Globus pallidus (tissue), 1 donor: ENCODE results near the gene FOXC2.
"Not testable (repeated sequence)": the region's sequence is repeated elsewhere in the genome, so short reads cannot be mapped to it uniquely, and the experiment has no call there.

ENCODE experiments used
- DNase-seq: peaks from one replicate; pipeline ENCODE4 v3.0.0-alpha.2; 2015; ENCODE audit warnings: low spot score

FOXC2 gene

GRCh38 chr16:86573646-86574508, 7.2 kb downstream of the FOXC2 start:
- no peak for DNase-seq

GRCh38 chr16:86574646-86575045, 8.0 kb downstream of the FOXC2 start:
- no peak for DNase-seq

DNA sequence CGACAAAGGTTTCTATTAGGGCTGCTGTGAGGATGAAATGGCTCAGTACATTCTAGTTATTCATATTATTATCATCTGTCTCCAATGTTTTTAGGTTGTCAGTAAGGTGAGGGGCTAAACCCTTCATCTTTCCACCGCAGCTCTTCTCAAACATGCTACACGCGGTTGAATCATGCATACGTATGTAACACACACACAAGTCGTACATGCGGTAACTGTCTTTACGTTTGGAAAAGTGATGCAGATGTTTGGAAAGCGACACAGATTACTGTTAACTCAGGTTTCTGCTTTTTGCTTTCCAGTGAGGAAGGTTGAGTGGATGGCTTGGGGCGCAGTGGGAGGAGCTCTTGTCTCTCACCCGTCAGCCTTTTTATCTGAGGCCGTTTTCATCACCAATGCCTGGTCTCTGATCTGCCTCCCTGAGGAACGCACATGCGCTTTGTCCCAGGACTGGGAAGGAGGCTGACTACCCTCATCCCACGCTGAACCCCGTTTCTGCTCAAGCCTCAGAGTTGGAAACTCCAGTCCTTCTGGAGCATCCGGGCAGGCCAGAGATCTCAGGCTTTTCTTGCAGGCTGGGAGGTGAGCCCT, 8.6 kb downstream of the FOXC2 start:
- DNase-seq = no peak

DNA sequence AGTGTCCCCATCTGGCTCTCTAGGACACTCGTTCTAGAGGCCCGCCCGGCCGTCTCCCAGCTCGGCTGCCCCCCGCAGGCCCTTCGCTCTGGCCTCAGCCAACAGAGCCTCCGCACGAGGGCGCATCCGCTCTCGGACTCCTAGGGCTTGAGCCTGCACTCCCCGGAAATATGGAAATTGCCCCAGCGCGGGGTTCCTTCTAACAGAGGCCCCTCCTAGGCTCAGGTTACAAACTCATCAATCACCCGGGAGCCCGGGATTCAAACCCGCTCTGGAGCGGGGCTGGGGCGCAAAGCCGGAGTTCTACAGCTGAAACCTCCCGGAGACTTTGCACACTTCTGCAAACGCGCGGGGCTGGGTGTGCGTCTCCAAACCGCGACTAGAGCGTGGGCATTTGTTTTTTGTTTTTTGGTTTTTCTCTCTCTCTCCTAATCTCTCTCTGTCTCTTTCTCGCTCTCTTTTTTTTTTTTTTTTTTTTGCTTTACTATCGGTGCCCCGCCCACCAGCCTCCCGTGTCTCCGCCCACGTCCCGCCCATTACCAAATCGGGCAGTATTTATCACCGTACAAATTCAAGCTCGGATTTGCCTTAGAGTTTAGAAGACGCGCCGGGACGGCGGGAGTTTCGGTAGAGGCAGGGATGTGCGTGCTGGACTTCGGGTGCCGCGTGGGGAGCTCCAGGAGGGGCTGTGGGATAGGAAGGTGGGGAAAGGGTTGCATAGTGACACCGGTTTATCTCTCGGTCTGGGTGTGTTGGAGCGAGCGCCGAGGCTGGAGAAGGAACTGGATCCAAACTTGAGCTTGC, 9.3 kb downstream of the FOXC2 start:
- no peak for DNase-seq

DNA sequence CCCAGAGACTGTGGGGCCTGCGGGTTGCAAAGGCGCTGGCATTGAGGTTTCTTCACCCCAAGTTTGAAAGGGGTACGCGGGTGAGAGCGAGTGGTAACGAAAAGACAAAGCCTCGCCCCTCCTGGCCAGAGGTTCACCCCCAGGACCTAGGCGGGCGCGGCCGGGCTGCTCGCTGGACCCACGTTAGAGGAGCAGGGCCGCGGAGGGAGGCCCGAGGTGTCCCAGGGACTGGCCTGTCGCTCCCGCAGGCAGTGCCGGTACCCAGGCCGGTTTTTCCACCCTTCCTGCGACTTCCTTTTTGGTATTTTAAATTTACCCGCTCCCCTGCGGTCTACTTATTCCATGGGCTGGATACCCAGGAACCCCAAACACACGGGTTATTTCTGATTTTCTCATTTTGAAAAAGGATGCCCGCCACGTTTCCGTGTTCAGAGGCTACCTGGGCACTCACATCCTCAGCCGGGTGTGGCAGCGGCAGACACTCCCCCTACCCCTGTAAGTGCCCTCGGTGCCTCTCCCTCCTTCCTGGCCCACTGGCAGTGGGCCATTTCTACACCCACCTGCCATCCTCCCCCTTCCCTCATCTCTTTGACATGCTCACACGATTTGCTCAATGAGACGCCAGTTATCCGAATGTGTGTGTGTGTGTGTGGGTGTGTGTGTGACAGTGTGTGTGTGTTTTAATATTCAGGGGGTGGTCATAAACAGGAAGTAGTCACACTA, 10.1 kb downstream of the FOXC2 start:
- no peak for DNase-seq

GRCh38 chr16:86577314-86577971, 10.8 kb downstream of the FOXC2 start:
- no peak for DNase-seq

DNA sequence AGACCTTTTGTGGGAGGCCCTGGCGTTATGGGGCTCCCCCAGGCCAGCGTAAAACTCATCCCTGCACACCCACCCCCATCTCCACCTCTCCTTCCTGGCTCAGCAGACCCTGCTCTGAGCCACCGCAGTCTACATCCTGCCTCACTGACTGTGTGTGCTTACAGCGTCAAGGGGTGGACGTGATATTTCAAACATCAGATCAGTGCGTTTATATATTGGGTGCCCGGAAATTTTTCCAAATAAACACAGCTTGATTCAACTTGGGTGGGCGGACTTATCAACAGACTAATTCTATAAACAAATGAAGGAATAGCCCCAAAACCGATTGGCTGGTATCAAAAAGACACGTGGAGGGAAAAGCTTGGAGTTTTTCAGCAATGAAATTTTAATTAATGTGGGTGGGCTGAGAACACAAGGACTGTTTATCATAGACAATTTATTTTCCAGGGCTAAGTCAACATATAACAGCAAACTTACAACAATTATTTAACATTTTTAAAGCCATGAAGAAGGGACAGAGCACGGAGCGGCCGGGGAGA, 11.5 kb downstream of the FOXC2 start, which contains the start of gene FOXL1:
Gene FOXL1 (plus strand): TSS at position 489 of the 539 bp plus-strand sequence. CDS start 175 bp downstream, outside the sequence.
- DNase-seq = no peak

DNA sequence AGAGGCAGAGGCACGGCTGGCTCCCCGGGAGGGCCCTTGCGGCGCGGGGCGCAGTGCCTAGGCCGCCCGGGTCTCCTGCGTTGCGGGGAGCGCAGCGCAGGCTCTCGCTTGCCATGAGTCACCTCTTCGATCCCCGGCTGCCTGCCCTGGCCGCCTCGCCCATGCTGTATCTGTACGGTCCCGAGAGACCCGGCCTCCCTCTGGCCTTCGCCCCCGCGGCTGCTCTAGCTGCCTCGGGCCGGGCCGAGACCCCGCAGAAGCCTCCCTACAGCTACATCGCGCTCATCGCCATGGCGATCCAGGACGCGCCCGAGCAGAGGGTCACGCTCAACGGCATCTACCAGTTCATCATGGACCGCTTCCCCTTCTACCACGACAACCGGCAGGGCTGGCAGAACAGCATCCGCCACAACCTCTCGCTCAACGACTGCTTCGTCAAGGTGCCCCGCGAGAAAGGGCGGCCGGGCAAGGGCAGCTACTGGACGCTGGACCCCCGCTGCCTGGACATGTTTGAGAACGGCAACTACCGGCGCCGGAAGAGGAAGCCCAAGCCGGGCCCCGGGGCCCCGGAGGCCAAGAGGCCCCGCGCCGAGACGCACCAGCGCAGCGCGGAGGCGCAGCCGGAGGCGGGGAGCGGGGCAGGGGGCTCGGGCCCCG, 12.1 kb downstream of the FOXC2 start:
- no peak for DNase-seq

GRCh38 chr16:86579268-86580062, 12.8 kb downstream of the FOXC2 start:
- DNase-seq = no peak

GRCh38 chr16:86580063-86580790, 13.6 kb downstream of the FOXC2 start:
- no peak for DNase-seq

DNA sequence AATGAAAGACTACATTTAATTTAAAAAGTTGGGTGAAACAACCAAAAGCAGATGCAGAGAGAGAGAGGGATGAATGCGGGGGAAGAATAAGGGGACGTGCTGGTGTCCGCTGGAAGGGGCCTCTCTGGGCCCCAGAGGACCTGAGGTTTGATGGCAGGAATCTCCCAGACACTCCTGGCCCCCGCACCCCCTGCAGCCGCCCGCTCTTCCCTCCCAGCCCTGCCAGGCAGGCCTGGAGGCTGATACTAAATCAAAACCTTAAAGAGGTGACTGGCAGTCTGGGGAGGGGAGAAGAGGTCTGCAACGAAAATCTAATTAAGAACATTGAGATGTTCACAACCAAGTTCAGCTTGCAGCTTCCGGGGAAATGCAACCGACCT, 14.2 kb downstream of the FOXC2 start:
- no peak for DNase-seq

- DNase-seq = no peak
Observed at GRCh38 chr16:86581458-86581857, 14.8 kb downstream of the FOXC2 start.

GRCh38 chr16:86584071-86584685, 17.5 kb downstream of the FOXC2 start:
- DNase-seq = no peak

GRCh38 chr16:86584726-86585721, 18.4 kb downstream of the FOXC2 start:
- DNase-seq = no peak

- DNase-seq = no peak
Observed at GRCh38 chr16:86585821-86586611, 19.4 kb downstream of the FOXC2 start.

DNA sequence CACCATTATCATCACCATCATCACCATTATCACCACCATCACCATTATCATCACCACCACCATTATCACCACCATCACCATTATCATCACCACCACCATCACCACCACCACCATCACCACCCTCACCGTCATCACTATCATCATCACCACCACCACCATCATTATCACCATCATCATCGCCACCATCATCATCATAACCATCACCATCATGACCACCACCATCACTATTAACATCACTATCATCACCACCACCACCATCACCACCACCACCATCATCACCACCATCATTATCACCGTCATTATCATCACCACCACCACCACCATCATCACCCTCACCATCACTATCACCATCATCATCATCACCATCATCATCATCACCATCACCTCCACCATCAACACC, 20.9 kb downstream of the FOXC2 start:
- DNase-seq = no peak

DNA sequence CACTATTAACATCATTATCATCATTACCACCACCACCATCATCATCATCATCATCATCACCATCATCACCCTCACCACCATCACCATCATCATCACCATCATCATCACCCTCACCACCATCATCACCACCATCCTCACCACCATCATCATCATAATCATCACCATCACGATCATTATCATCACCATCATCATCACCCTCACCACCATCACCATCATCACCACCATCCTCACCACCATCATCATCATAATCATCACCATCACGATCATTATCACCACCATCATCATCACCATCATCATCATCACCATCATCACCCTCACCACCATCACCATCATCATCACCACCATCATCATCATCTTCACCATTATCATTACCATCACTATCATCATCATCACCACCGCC, 21.3 kb downstream of the FOXC2 start:
- not testable (repeated sequence) for DNase-seq
